Mesothelial cell of epicardium (in vitro differentiated cells): Measurements from ENCODE around the gene CDK5RAP2. TPM values are rescaled to one million over a fixed set of nuclear protein-coding genes. Genes with fewer than 3 reads are reported as not detected.

Source experiments
- DNase-seq, 2 experiments: peaks; one replicate each; pipeline ENCODE4 v3.0.0; 2021; ENCODE audit warnings: low spot score in 2 of 2; ENCODE audit not compliant: unreplicated experiment in 2 of 2
- H3K27ac Mint-ChIP-seq: 2 replicates; pipeline ENCODE4 v1.8.0; 2021; ENCODE audit warnings: mixed read lengths
- H3K27me3 Mint-ChIP-seq: 2 replicates; pipeline ENCODE4 v1.8.0; 2021; ENCODE audit warnings: low read depth, mixed read lengths
- H3K36me3 Mint-ChIP-seq: 2 replicates; pipeline ENCODE4 v1.8.0; 2021; ENCODE audit warnings: mixed read lengths
- H3K4me1 Mint-ChIP-seq: 2 replicates; pipeline ENCODE4 v1.8.0; 2021; ENCODE audit warnings: mixed read lengths
- H3K4me3 Mint-ChIP-seq: 2 replicates; pipeline ENCODE4 v1.8.0; 2021; ENCODE audit warnings: mild to moderate bottlenecking, moderate library complexity, mixed read lengths
- H3K9me3 Mint-ChIP-seq: 2 replicates; pipeline ENCODE4 v1.8.0; 2021; ENCODE audit warnings: mixed read lengths
- total RNA-seq: library from RNA; stranded (reverse); gene quantifications from 3 replicates; pipeline ENCODE4 v1.2.1, GENCODE V29; 2021
- TF ChIP-seq, protein P1 (sequence below): fragments of 200-600 bp; sonication (generic); IDR thresholded peaks from one replicate; pipeline ENCODE4 v1.5.0; 2021; ENCODE audit warnings: antibody characterized with exemption; ENCODE audit not compliant: unreplicated experiment

The CDK5RAP2 gene
- total RNA-seq, 1 donor from 2014 or later = 71.0 TPM

- H3K9me3 Mint-ChIP-seq = no peaks in the 10 kb centered on the region
- H3K4me1 Mint-ChIP-seq = peaks cover 6% of the 10 kb centered on the region
- no peak overlapping the region for H3K4me3 Mint-ChIP-seq
- no peaks in the 10 kb centered on the region for H3K27me3 Mint-ChIP-seq
- TF ChIP-seq, protein P1, sequence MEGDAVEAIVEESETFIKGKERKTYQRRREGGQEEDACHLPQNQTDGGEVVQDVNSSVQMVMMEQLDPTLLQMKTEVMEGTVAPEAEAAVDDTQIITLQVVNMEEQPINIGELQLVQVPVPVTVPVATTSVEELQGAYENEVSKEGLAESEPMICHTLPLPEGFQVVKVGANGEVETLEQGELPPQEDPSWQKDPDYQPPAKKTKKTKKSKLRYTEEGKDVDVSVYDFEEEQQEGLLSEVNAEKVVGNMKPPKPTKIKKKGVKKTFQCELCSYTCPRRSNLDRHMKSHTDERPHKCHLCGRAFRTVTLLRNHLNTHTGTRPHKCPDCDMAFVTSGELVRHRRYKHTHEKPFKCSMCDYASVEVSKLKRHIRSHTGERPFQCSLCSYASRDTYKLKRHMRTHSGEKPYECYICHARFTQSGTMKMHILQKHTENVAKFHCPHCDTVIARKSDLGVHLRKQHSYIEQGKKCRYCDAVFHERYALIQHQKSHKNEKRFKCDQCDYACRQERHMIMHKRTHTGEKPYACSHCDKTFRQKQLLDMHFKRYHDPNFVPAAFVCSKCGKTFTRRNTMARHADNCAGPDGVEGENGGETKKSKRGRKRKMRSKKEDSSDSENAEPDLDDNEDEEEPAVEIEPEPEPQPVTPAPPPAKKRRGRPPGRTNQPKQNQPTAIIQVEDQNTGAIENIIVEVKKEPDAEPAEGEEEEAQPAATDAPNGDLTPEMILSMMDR = no peak
- no peak for DNase-seq
- peak overlapping the region; percentile 17 for H3K27ac Mint-ChIP-seq
- H3K36me3 Mint-ChIP-seq = peaks cover 41% of the 10 kb centered on the region
Observed at GRCh38 chr9:120393386-120394057, 186.4 kb downstream of the CDK5RAP2 start.

GRCh38 chr9:120392711-120393110 lies 187.3 kb downstream of the CDK5RAP2 start:
- Mint-ChIP-seq H3K4me3 (no peak overlapping the region), H3K27ac (no peak overlapping the region), H3K27me3 (no peaks in the 10 kb centered on the region), H3K4me1 (peaks cover 12% of the 10 kb centered on the region), H3K9me3 (no peaks in the 10 kb centered on the region), H3K36me3 (peaks cover 35% of the 10 kb centered on the region)
- TF ChIP-seq, protein P1 = no peak
- no peak for DNase-seq

DNA sequence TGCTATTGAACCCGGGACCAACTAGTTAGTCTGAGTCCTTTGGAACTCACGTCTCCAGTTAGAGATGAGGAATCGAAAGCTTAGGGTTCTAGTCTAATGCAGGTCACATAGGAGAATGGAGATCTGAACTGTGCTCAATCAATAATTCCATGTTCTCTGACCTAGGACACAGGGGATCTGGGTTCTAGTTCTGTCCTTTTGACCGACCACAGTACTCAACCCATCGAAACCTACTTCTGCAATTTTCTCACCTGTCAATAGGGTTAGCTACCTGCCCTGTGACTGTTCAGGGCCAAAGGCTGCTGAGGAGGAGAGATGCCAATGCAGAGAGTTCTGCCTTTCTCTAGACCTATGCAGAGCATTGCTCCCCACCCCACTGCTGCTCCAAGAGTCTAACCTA lies 187.7 kb downstream of the CDK5RAP2 start:
- Mint-ChIP-seq H3K27me3 (no peaks in the 10 kb centered on the region), H3K4me1 (peaks cover 16% of the 10 kb centered on the region), H3K36me3 (peaks cover 33% of the 10 kb centered on the region), H3K9me3 (no peaks in the 10 kb centered on the region), H3K4me3 (no peak overlapping the region), H3K27ac (no peak overlapping the region)
- TF ChIP-seq, protein P1 = no peak
- no peak for DNase-seq

- Mint-ChIP-seq H3K9me3 (no peaks in the 10 kb centered on the region), H3K36me3 (peaks cover 32% of the 10 kb centered on the region), H3K4me3 (no peak overlapping the region), H3K4me1 (peaks cover 22% of the 10 kb centered on the region), H3K27me3 (no peaks in the 10 kb centered on the region), H3K27ac (no peak overlapping the region)
- TF ChIP-seq, protein P1 = no peak
- DNase-seq = no peak
Observed at GRCh38 chr9:120391691-120392090, 188.3 kb downstream of the CDK5RAP2 start.

- Mint-ChIP-seq H3K4me3 (no peak overlapping the region), H3K9me3 (no peaks in the 10 kb centered on the region), H3K27me3 (no peaks in the 10 kb centered on the region), H3K4me1 (peaks cover 32% of the 10 kb centered on the region), H3K27ac (no peak overlapping the region), H3K36me3 (peaks cover 29% of the 10 kb centered on the region)
- DNase-seq = no peak
- TF ChIP-seq, protein P1 = no peak
Observed at GRCh38 chr9:120390637-120391190, 189.3 kb downstream of the CDK5RAP2 start.
